CD14-positive monocyte (primary cell): ENCODE results near the gene GPC1. TPM values are rescaled to one million over a fixed set of nuclear protein-coding genes. Genes with fewer than 3 reads are reported as not detected.

Experiments
- DNase-seq, 3 donors: peaks; one replicate each; pipeline ENCODE4 v3.0.0-alpha.2; 2011 to 2022
- H2AFZ ChIP-seq: 2 replicates; pipeline ENCODE4 v1.6.0; 2012; ENCODE audit warnings: mild to moderate bottlenecking, low read depth, low read length, inconsistent platforms; ENCODE audit not compliant: insufficient read depth, poor library complexity, severe bottlenecking
- H3K27ac ChIP-seq, 2 donors: 1 replicate in 1 of 2; 2 replicates in 1 of 2; pipeline ENCODE4 v1.5.1; 2012 to 2013; ENCODE audit warnings: low read length in 2 of 2, control low read depth in 1 of 2, inconsistent platforms in 1 of 2, low read depth in 1 of 2, mild to moderate bottlenecking in 1 of 2
- H3K27me3 ChIP-seq, 2 donors: one replicate each; pipeline versions ENCODE4 v1.6.0 to v1.6.1; 2011 to 2013; ENCODE audit warnings: low read length in 2 of 2; ENCODE audit not compliant: control insufficient read depth in 2 of 2, insufficient read depth in 2 of 2
- H3K36me3 ChIP-seq, 2 donors: replicated peaks in 1 of 2; 1 replicate in 1 of 2; 2 replicates in 1 of 2; pipeline versions ENCODE4 v1.5.1 to v1.6.1; 2012 to 2013; ENCODE audit warnings: low read length in 2 of 2, control low read depth in 1 of 2, inconsistent platforms in 1 of 2, mild to moderate bottlenecking in 1 of 2; ENCODE audit not compliant: insufficient read depth in 2 of 2, control insufficient read depth in 1 of 2
- H3K4me1 ChIP-seq, 2 donors: 1 replicate in 1 of 2; 2 replicates in 1 of 2; pipeline versions ENCODE4 v1.5.1 to v1.6.1; 2012 to 2013; ENCODE audit warnings: low read length in 2 of 2, control low read depth in 1 of 2, inconsistent platforms in 1 of 2, mild to moderate bottlenecking in 1 of 2, moderate library complexity in 1 of 2; ENCODE audit not compliant: insufficient read depth in 2 of 2, control insufficient read depth in 1 of 2
- H3K4me2 ChIP-seq: replicated peaks from 2 replicates; pipeline ENCODE3; 2012; ENCODE audit warnings: low read length, moderate library complexity, mild to moderate bottlenecking; ENCODE audit not compliant: poor library complexity, severe bottlenecking; ENCODE audit errors: extremely low read depth
- H3K4me3 ChIP-seq, 3 experiments: fragments of 200-600 bp in 1 of 3; sonication (generic) in 1 of 3; replicated peaks in 1 of 3; 1 replicate in 2 of 3; 2 replicates in 1 of 3; pipeline ENCODE4 v1.5.1; 2011 to 2013; ENCODE audit warnings: low read length in 3 of 3, mild to moderate bottlenecking in 3 of 3, control low read depth in 2 of 3, low read depth in 2 of 3, inconsistent platforms in 1 of 3, moderate library complexity in 1 of 3
- H3K79me2 ChIP-seq: 2 replicates; pipeline ENCODE4 v1.6.0; 2012; ENCODE audit warnings: mild to moderate bottlenecking, control low read depth, inconsistent platforms, low read length, moderate library complexity; ENCODE audit not compliant: insufficient read depth
- H3K9ac ChIP-seq: 2 replicates; pipeline ENCODE4 v1.6.0; 2017; ENCODE audit warnings: low read length, mild to moderate bottlenecking; ENCODE audit not compliant: insufficient read depth, poor library complexity, severe bottlenecking
- H3K9me3 ChIP-seq, 2 donors: replicated peaks in 1 of 2; 1 replicate in 1 of 2; 2 replicates in 1 of 2; pipeline versions ENCODE4 v1.5.1 to v1.6.1; 2012 to 2013; ENCODE audit warnings: low read length in 2 of 2, control low read depth in 1 of 2; ENCODE audit not compliant: control insufficient read depth in 1 of 2, insufficient read depth in 1 of 2
- H4K20me1 ChIP-seq: 2 replicates; pipeline ENCODE4 v1.6.0; 2012; ENCODE audit warnings: mild to moderate bottlenecking, low read length, control low read depth, moderate library complexity; ENCODE audit not compliant: insufficient read depth
- H3K27ac Mint-ChIP-seq, 7 donors: one replicate each; pipeline ENCODE4 v1.8.0; 2020; ENCODE audit warnings: mild to moderate bottlenecking in 7 of 7, mixed read lengths in 7 of 7, moderate library complexity in 6 of 7, inconsistent platforms in 2 of 7
- H3K27me3 Mint-ChIP-seq, 3 donors: one replicate each; pipeline ENCODE4 v1.8.0; 2021 to 2022; ENCODE audit warnings: low read depth in 3 of 3, mild to moderate bottlenecking in 3 of 3, mixed read lengths in 3 of 3, moderate library complexity in 3 of 3, inconsistent platforms in 1 of 3
- H3K36me3 Mint-ChIP-seq, 2 donors: one replicate each; pipeline ENCODE4 v1.8.0; 2020; ENCODE audit warnings: mixed read lengths in 2 of 2, inconsistent platforms in 1 of 2, mild to moderate bottlenecking in 1 of 2
- H3K4me1 Mint-ChIP-seq: one replicate; pipeline ENCODE4 v1.8.0; 2020; ENCODE audit warnings: mild to moderate bottlenecking, mixed read lengths
- H3K4me3 Mint-ChIP-seq, 2 donors: one replicate each; pipeline ENCODE4 v1.8.0; 2020; ENCODE audit warnings: mild to moderate bottlenecking in 2 of 2, mixed read lengths in 2 of 2, moderate library complexity in 1 of 2
- H3K9me3 Mint-ChIP-seq, 7 donors: one replicate each; pipeline ENCODE4 v1.8.0; 2020 to 2022; ENCODE audit warnings: mixed read lengths in 7 of 7, mild to moderate bottlenecking in 6 of 7, moderate library complexity in 6 of 7, inconsistent platforms in 2 of 7
- CTCF ChIP-seq: fragments of 200-600 bp; IDR thresholded peaks from one replicate; pipeline ENCODE4 v1.8.0; 2022; ENCODE audit warnings: antibody characterized with exemption, mild to moderate bottlenecking
- whole genome bisulfite sequencing: methylation state at CpG from one replicate; pipeline ENCODE4 v1.1.5; 2013; ENCODE audit warnings: missing lambda C conversion rate; ENCODE audit not compliant: insufficient coverage; 5-methylcytosine and 5-hydroxymethylcytosine counted together
- intact Hi-C, 2 donors: fragments of 100-400 bp; cut with micrococcal nuclease; formaldehyde crosslinking; loops; one replicate each; pipeline versions ENCODE4 v1.15.0 to v1.15.1; 2023
- polyA plus RNA-seq, 3 donors: library from polyadenylated mRNA; depleted of rRNA in 1 of 3; unstranded in 2 of 3; stranded (reverse) in 1 of 3; fragments of 300-500 nt in 2 of 3; fragments of >200 nt in 1 of 3; fragmentation: Illumina TruSeq in 2 of 3; gene quantifications; 1 replicate in 2 of 3; 2 replicates in 1 of 3; pipeline ENCODE4 v1.2.3, GENCODE V29; 2012 to 2021

The GPC1 gene
- polyA plus RNA-seq, 3 donors, result 0.08 TPM; not detected in 2

- Histone ChIP-seq H4K20me1 (no peaks in the 10 kb centered on the region), H3K4me3 (no peak overlapping the region), H2AFZ (no peak overlapping the region), H3K9me3 (peaks cover 0 to 13% of the 10 kb centered on the region in 2 donors), H3K4me1 (no peaks in the 10 kb centered on the region), H3K9ac (no peak overlapping the region), H3K36me3 (no peaks in the 10 kb centered on the region), H3K4me2 (no peak overlapping the region), H3K79me2 (no peaks in the 10 kb centered on the region), H3K27me3 (peaks cover 26 to 60% of the 10 kb centered on the region in 2 donors), H3K27ac (no peak overlapping the region)
- H3K4me1 Mint-ChIP-seq, result no peaks in the 10 kb centered on the region
- H3K4me3 Mint-ChIP-seq, result peak overlapping the region in 1 of 2 donors; percentile 54
- no peak for TF ChIP-seq CTCF
- H3K36me3 Mint-ChIP-seq, result peaks cover 2 to 5% of the 10 kb centered on the region in 2 donors
- no peak for DNase-seq
- peaks cover 0 to 16% (median 3%) of the 10 kb centered on the region in 7 donors for H3K9me3 Mint-ChIP-seq
- peaks cover 56 to 75% (median 57%) of the 10 kb centered on the region in 3 donors for H3K27me3 Mint-ChIP-seq
- no peak overlapping the region for H3K27ac Mint-ChIP-seq
- WGBS, result 22% methylated on average over 5 of the region's 7 CpGs
- intact Hi-C loops, result no loop called here
Observed at GRCh38 chr2:240455272-240455646, 19.8 kb downstream of the GPC1 start.

GRCh38 chr2:240455647-240456446, 20.4 kb downstream of the GPC1 start:
- TF ChIP-seq CTCF, result no peak
- H3K9me3 Mint-ChIP-seq, result peaks cover 0 to 16% (median 3%) of the 10 kb centered on the region in 7 donors
- H3K4me2 ChIP-seq, result no peak overlapping the region
- H4K20me1 ChIP-seq, result no peaks in the 10 kb centered on the region
- no peak overlapping the region for H3K27ac Mint-ChIP-seq
- H3K9me3 ChIP-seq, result peaks cover 0 to 13% of the 10 kb centered on the region in 2 donors
- intact Hi-C loops, result no loop called here
- H3K27me3 Mint-ChIP-seq, result peaks cover 50 to 70% (median 51%) of the 10 kb centered on the region in 3 donors
- H3K79me2 ChIP-seq, result no peaks in the 10 kb centered on the region
- no peaks in the 10 kb centered on the region for H3K4me1 ChIP-seq
- H3K9ac ChIP-seq, result no peak overlapping the region
- DNase-seq, result no peak
- no peaks in the 10 kb centered on the region for H3K36me3 ChIP-seq
- WGBS, result 4% methylated on average over 49 of the region's 55 CpGs
- no peak overlapping the region for H3K27ac ChIP-seq
- H3K4me1 Mint-ChIP-seq, result no peaks in the 10 kb centered on the region
- peak overlapping the region in 1 of 2 donors; percentile 60 for H3K4me3 Mint-ChIP-seq
- H3K27me3 ChIP-seq, result peaks cover 26 to 54% of the 10 kb centered on the region in 2 donors
- no peak overlapping the region for H2AFZ ChIP-seq
- H3K36me3 Mint-ChIP-seq, result peaks cover 2 to 5% of the 10 kb centered on the region in 2 donors
- H3K4me3 ChIP-seq, result no peak overlapping the region
